ENCODE data around the gene CYB561. TPM values are rescaled to one million over a fixed set of nuclear protein-coding genes. Genes with fewer than 3 reads are reported as not detected.

CYB561 gene
- total RNA-seq, 2 donors from 2014 or later = 76.9 to 170 TPM

GRCh38 chr17:63489291-63489690 lies 43.2 kb upstream of the CYB561 start:
- Histone ChIP-seq H3K4me3 (no peak overlapping the region), H3K36me3 (no peaks in the 10 kb centered on the region), H3K27ac (no peak overlapping the region), H3K4me1 (replicated peaks) (no peaks in the 10 kb centered on the region), H3K9me3 (no peaks in the 10 kb centered on the region), H3K27me3 (replicated peaks; ENCODE audit: insufficient read depth) (no peaks in the 10 kb centered on the region)
- TF ChIP-seq POLR2A (IDR thresholded peaks at IDR 0.05) (no peak), POLR2AphosphoS5 (IDR thresholded peaks at IDR 0.05) (no peak)
- TF ChIP-seq, protein P1, sequence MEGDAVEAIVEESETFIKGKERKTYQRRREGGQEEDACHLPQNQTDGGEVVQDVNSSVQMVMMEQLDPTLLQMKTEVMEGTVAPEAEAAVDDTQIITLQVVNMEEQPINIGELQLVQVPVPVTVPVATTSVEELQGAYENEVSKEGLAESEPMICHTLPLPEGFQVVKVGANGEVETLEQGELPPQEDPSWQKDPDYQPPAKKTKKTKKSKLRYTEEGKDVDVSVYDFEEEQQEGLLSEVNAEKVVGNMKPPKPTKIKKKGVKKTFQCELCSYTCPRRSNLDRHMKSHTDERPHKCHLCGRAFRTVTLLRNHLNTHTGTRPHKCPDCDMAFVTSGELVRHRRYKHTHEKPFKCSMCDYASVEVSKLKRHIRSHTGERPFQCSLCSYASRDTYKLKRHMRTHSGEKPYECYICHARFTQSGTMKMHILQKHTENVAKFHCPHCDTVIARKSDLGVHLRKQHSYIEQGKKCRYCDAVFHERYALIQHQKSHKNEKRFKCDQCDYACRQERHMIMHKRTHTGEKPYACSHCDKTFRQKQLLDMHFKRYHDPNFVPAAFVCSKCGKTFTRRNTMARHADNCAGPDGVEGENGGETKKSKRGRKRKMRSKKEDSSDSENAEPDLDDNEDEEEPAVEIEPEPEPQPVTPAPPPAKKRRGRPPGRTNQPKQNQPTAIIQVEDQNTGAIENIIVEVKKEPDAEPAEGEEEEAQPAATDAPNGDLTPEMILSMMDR (IDR thresholded peaks at IDR 0.05) = no peak
- intact Hi-C loops (cut with DNase I) = no loop called here
- 87% methylated on average over 6 of the region's 6 CpGs for WGBS
- DNase-seq (ENCODE audit: low spot score) = no peak

DNA sequence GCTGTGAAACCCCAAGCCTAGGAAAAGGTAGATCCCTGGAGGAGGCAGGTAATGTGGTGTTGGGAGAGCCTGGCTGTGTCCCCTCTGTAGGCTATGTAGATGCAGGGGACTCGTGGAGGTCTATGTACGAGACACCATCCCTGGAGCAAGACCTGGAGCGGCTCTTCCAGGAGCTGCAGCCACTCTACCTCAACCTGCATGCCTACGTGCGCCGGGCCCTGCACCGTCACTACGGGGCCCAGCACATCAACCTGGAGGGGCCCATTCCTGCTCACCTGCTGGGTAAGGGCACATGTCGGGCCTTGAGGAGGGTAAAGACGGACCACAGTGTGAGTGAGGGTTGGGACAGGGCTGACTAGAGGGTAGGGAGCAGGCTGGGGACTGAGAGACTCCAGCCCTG lies 42.7 kb upstream of the CYB561 start:
- DNase-seq (ENCODE audit: low spot score) = no peak

GRCh38 chr17:63487014-63487339 lies 40.9 kb upstream of the CYB561 start:
- Histone ChIP-seq H3K27me3 (replicated peaks; ENCODE audit: insufficient read depth) (no peaks in the 10 kb centered on the region), H3K36me3 (no peaks in the 10 kb centered on the region), H3K9me3 (no peaks in the 10 kb centered on the region), H3K27ac (no peak overlapping the region), H3K4me3 (no peak overlapping the region), H3K4me1 (replicated peaks) (no peaks in the 10 kb centered on the region)
- 88% methylated on average over 11 of the region's 11 CpGs for WGBS
- intact Hi-C loops (cut with DNase I) = no loop called here
- no peak for DNase-seq (ENCODE audit: low spot score)
- no peak for TF ChIP-seq POLR2AphosphoS5 (IDR thresholded peaks at IDR 0.05)
- TF ChIP-seq, protein P1 (IDR thresholded peaks at IDR 0.05) = no peak
- no peak for TF ChIP-seq POLR2A (IDR thresholded peaks at IDR 0.05)

More for the DNA sequence above, 42.7 kb upstream of the CYB561 start:
- 95% methylated on average over 10 of the region's 10 CpGs for WGBS
- intact Hi-C loops (cut with DNase I) = no loop called here
- Histone ChIP-seq H3K27ac (no peak overlapping the region), H3K9me3 (no peaks in the 10 kb centered on the region), H3K27me3 (replicated peaks; ENCODE audit: insufficient read depth) (no peaks in the 10 kb centered on the region), H3K4me1 (replicated peaks) (no peaks in the 10 kb centered on the region), H3K36me3 (no peaks in the 10 kb centered on the region), H3K4me3 (no peak overlapping the region)
- TF ChIP-seq POLR2AphosphoS5 (IDR thresholded peaks at IDR 0.05) (no peak), POLR2A (IDR thresholded peaks at IDR 0.05) (no peak)
- TF ChIP-seq, protein P1 (IDR thresholded peaks at IDR 0.05) = no peak

GRCh38 chr17:63486317-63487013 lies 40.4 kb upstream of the CYB561 start:
- Histone ChIP-seq H3K9me3 (no peaks in the 10 kb centered on the region), H3K36me3 (no peaks in the 10 kb centered on the region), H3K4me1 (replicated peaks) (no peaks in the 10 kb centered on the region), H3K27me3 (replicated peaks; ENCODE audit: insufficient read depth) (no peaks in the 10 kb centered on the region), H3K27ac (no peak overlapping the region), H3K4me3 (no peak overlapping the region)
- intact Hi-C loops (cut with DNase I) = no loop called here
- WGBS = 74% methylated on average over 11 of the region's 12 CpGs
- DNase-seq (ENCODE audit: low spot score) = no peak
- no peak for TF ChIP-seq POLR2A (IDR thresholded peaks at IDR 0.05)
- no peak for TF ChIP-seq POLR2AphosphoS5 (IDR thresholded peaks at IDR 0.05)
- TF ChIP-seq, protein P1 (IDR thresholded peaks at IDR 0.05) = no peak
